Activated naive CD4-positive, alpha-beta T cell treated with anti-CD3 and anti-CD28 coated beads for 36 hours (primary cell): Measurements from ENCODE around the gene GLTP. TPM values are rescaled to one million over a fixed set of nuclear protein-coding genes. Genes with fewer than 3 reads are reported as not detected.

Source experiments
- CTCF ChIA-PET: fragments of 350-600 bp; sonication (Branson Sonifier 250); formaldehyde crosslinking; loops from one replicate; lab custom pipeline; 2021; ENCODE audit warnings: antibody characterized with exemption; lab: Charles Lee
- DNase-seq: peaks from one replicate; pipeline ENCODE4 v3.0.0-alpha.2; 2020
- H3K27ac Mint-ChIP-seq: one replicate; pipeline ENCODE4 v1.8.0; 2021; ENCODE audit warnings: mild to moderate bottlenecking, mixed read lengths
- H3K27me3 Mint-ChIP-seq: one replicate; pipeline ENCODE4 v1.8.0; 2021; ENCODE audit warnings: low read depth, mixed read lengths
- H3K36me3 Mint-ChIP-seq: one replicate; pipeline ENCODE4 v1.8.0; 2021; ENCODE audit warnings: low read depth, mixed read lengths
- H3K4me1 Mint-ChIP-seq: one replicate; pipeline ENCODE4 v1.8.0; 2021; ENCODE audit warnings: low read depth, mixed read lengths
- H3K4me3 Mint-ChIP-seq: one replicate; pipeline ENCODE4 v1.8.0; 2021; ENCODE audit warnings: mild to moderate bottlenecking, moderate library complexity, mixed read lengths
- H3K9me3 Mint-ChIP-seq: one replicate; pipeline ENCODE4 v1.8.0; 2021; ENCODE audit warnings: mixed read lengths
- intact Hi-C: fragments of 100-400 bp; cut with micrococcal nuclease; formaldehyde crosslinking; loops from one replicate; pipeline ENCODE4 v1.15.1; 2023
- microRNA-seq: library from miRNA; unstranded; fragments of <30 nt; microRNA quantifications from one replicate; pipeline ENCODE4 v1.2.0, GENCODE V29; 2022; ENCODE audit warnings: borderline microRNAs expressed, borderline replicate concordance
- total RNA-seq, 2 experiments: library from RNA; stranded (reverse); gene quantifications; one replicate each; pipeline ENCODE4 v1.2.3, GENCODE V29; 2021

The GLTP gene
- total RNA-seq, 2 experiments from 2014 or later = 18.1 to 19.9 TPM

GRCh38 chr12:109813810-109814416 lies 66.4 kb downstream of the GLTP start:
- H3K4me1 Mint-ChIP-seq = no peaks in the 10 kb centered on the region
- no peaks in the 10 kb centered on the region for H3K9me3 Mint-ChIP-seq
- CTCF ChIA-PET = interaction anchor here (1.4 kb wide), 1 partner anchor 25 kb away, joined by 3 read pairs; no protein-coding TSS in a partner anchor
- H3K27ac Mint-ChIP-seq = no peak overlapping the region
- H3K27me3 Mint-ChIP-seq = peaks cover 3% of the 10 kb centered on the region
- intact Hi-C loops = no loop called here
- H3K36me3 Mint-ChIP-seq = no peaks in the 10 kb centered on the region
- no peak for DNase-seq
- no peak overlapping the region for H3K4me3 Mint-ChIP-seq

GRCh38 chr12:109811624-109811995 lies 68.7 kb downstream of the GLTP start:
- Mint-ChIP-seq H3K27ac (no peak overlapping the region), H3K4me3 (no peak overlapping the region), H3K9me3 (no peaks in the 10 kb centered on the region), H3K36me3 (no peaks in the 10 kb centered on the region), H3K4me1 (no peaks in the 10 kb centered on the region), H3K27me3 (peaks cover 3% of the 10 kb centered on the region)
- CTCF ChIA-PET = no interaction called here
- intact Hi-C loops = no loop called here
- no peak for DNase-seq

- Mint-ChIP-seq H3K4me1 (no peaks in the 10 kb centered on the region), H3K27ac (no peak overlapping the region), H3K36me3 (no peaks in the 10 kb centered on the region), H3K9me3 (no peaks in the 10 kb centered on the region), H3K4me3 (no peak overlapping the region), H3K27me3 (peaks cover 3% of the 10 kb centered on the region)
- DNase-seq = no peak
- intact Hi-C loops = no loop called here
- CTCF ChIA-PET = interaction anchor here (0.9 kb wide), 1 partner anchor 34 kb away, joined by 3 read pairs; no protein-coding TSS in a partner anchor
Observed at GRCh38 chr12:109810954-109811623, 69.3 kb downstream of the GLTP start.

GRCh38 chr12:109808876-109809646 lies 71.3 kb downstream of the GLTP start:
- intact Hi-C loops = no loop called here
- CTCF ChIA-PET = interaction anchor here (6.1 kb wide), 1 partner anchor 37 kb away, joined by 103 read pairs; no protein-coding TSS in a partner anchor
- Mint-ChIP-seq H3K4me3 (no peak overlapping the region), H3K4me1 (no peaks in the 10 kb centered on the region), H3K27me3 (peaks cover 3% of the 10 kb centered on the region), H3K36me3 (no peaks in the 10 kb centered on the region), H3K9me3 (no peaks in the 10 kb centered on the region), H3K27ac (no peak overlapping the region)
- DNase-seq = no peak

- no peaks in the 10 kb centered on the region for H3K4me1 Mint-ChIP-seq
- intact Hi-C loops = no loop called here
- CTCF ChIA-PET = interaction anchor here (1.1 to 6.1 kb wide), 2 partner anchors 33 to 38 kb away, joined by 3 to 103 read pairs; no protein-coding TSS in a partner anchor
Observed at GRCh38 chr12:109807954-109808643, 72.2 kb downstream of the GLTP start.

GRCh38 chr12:109804820-109805761 lies 75.2 kb downstream of the GLTP start:
- DNase-seq = peak; percentile 74
- Mint-ChIP-seq H3K4me1 (no peaks in the 10 kb centered on the region), H3K36me3 (no peaks in the 10 kb centered on the region), H3K4me3 (no peak overlapping the region), H3K27ac (no peak overlapping the region), H3K27me3 (no peaks in the 10 kb centered on the region), H3K9me3 (no peaks in the 10 kb centered on the region)
- CTCF ChIA-PET = interaction anchor here (0.6 to 6.1 kb wide), 26 partner anchors 10 to 831 kb away, joined by 3 to 103 read pairs (median 3); no protein-coding TSS in a partner anchor
- intact Hi-C loops = loop anchor here (1.0 kb wide), 4 partner anchors 40 to 295 kb away; partner anchors contain the start of gene GLTP

More at GRCh38 chr12:109807954-109808643, 72.2 kb downstream of the GLTP start:
- no peak overlapping the region for H3K4me3 Mint-ChIP-seq
- H3K27me3 Mint-ChIP-seq = peaks cover 3% of the 10 kb centered on the region
- H3K9me3 Mint-ChIP-seq = no peaks in the 10 kb centered on the region
- no peak overlapping the region for H3K27ac Mint-ChIP-seq
- no peak for DNase-seq
- no peaks in the 10 kb centered on the region for H3K36me3 Mint-ChIP-seq

- Mint-ChIP-seq H3K27me3 (no peaks in the 10 kb centered on the region), H3K4me3 (no peak overlapping the region), H3K36me3 (no peaks in the 10 kb centered on the region), H3K27ac (no peak overlapping the region), H3K4me1 (no peaks in the 10 kb centered on the region), H3K9me3 (no peaks in the 10 kb centered on the region)
- no peak for DNase-seq
- CTCF ChIA-PET = interaction anchor here (1.1 to 6.1 kb wide), 5 partner anchors 13 to 82 kb away, joined by 3 to 103 read pairs (median 10); no protein-coding TSS in a partner anchor
- intact Hi-C loops = no loop called here
Observed at GRCh38 chr12:109803678-109804077, 76.7 kb downstream of the GLTP start.

GRCh38 chr12:109802828-109803227 lies 77.5 kb downstream of the GLTP start:
- Mint-ChIP-seq H3K27me3 (no peaks in the 10 kb centered on the region), H3K36me3 (no peaks in the 10 kb centered on the region), H3K4me3 (no peak overlapping the region), H3K4me1 (no peaks in the 10 kb centered on the region), H3K9me3 (no peaks in the 10 kb centered on the region), H3K27ac (no peak overlapping the region)
- DNase-seq = no peak
- CTCF ChIA-PET = interaction anchor here (6.1 kb wide), 1 partner anchor 43 kb away, joined by 103 read pairs; no protein-coding TSS in a partner anchor
- intact Hi-C loops = no loop called here

Small RNA genes lying within 50 kb of the gene (microRNA-seq; reads per million reads assigned to microRNA genes)
- gene MIR4497 = not detected

Other genes with a start within 250 kb of the GLTP start
- gene FAM222A, start 166.7 kb downstream of the GLTP start, total RNA-seq = under 1 TPM; 0.20 to 0.38 TPM
- not detected for gene TRPV4, start 47.1 kb downstream of the GLTP start, total RNA-seq
- 10 to 100 TPM; 19.6 to 20.9 TPM for gene TCHP, start 19.7 kb upstream of the GLTP start, total RNA-seq
- 10 to 100 TPM; 40.2 to 41.6 TPM for gene GIT2, start 115.8 kb upstream of the GLTP start, total RNA-seq
- gene ANKRD13A, start 118.9 kb upstream of the GLTP start, total RNA-seq = 10 to 100 TPM; 28.3 to 31.5 TPM
- gene C12orf76, start 168.0 kb upstream of the GLTP start, total RNA-seq = 10 to 100 TPM; 12.1 to 12.9 TPM
- 1 to 10 TPM; 1.7 to 2.2 TPM for gene IFT81, start 243.8 kb upstream of the GLTP start, total RNA-seq